Adrenal gland (tissue), 12 donors: ENCODE measurements around the gene ASPHD1. TPM values are rescaled to one million over a fixed set of nuclear protein-coding genes. Genes with fewer than 3 reads are reported as not detected.

Experiments
- DNase-seq, 7 donors: peaks; one replicate each; pipeline ENCODE4 v3.0.0-alpha.2; 2019 to 2020
- H3K27ac ChIP-seq, 5 donors: fragments of 200-600 bp; sonication (generic) in 4 of 5; 1 replicate in 3 of 5; 2 replicates in 2 of 5; pipeline versions ENCODE4 v1.5.1 to v1.8.0; 2016 to 2020; ENCODE audit warnings: mild to moderate bottlenecking in 1 of 5
- H3K27me3 ChIP-seq: fragments of 200-600 bp; 2 replicates; pipeline ENCODE4 v1.8.0; 2021
- H3K36me3 ChIP-seq, 2 donors: fragments of 200-600 bp; replicated peaks in 1 of 2; 1 replicate in 1 of 2; 2 replicates in 1 of 2; pipeline versions ENCODE4 v1.5.1 to v1.8.0; 2018 to 2022
- H3K4me1 ChIP-seq, 2 donors: fragments of 200-600 bp; replicated peaks in 1 of 2; 1 replicate in 1 of 2; 2 replicates in 1 of 2; pipeline versions ENCODE4 v1.5.1 to v1.8.0; 2018 to 2021
- H3K4me3 ChIP-seq, 4 donors: fragments of 200-600 bp; sonication (generic) in 3 of 4; one replicate each; pipeline ENCODE4 v1.5.1; 2016 to 2018
- H3K9me3 ChIP-seq, 3 donors: fragments of 200-600 bp; sonication (generic) in 1 of 3; replicated peaks in 1 of 3; 1 replicate in 2 of 3; 2 replicates in 1 of 3; pipeline versions ENCODE4 v1.5.1 to v1.8.0; 2016 to 2021
- POLR2A ChIP-seq, 2 donors: fragments of 450-650 bp; IDR thresholded peaks; one replicate each; pipeline ENCODE4 v1.6.1; 2017; ENCODE audit warnings: antibody characterized with exemption in 2 of 2, mild to moderate bottlenecking in 2 of 2, moderate library complexity in 1 of 2
- WGBS, 4 donors: extraction: QIAGEN DNeasy Blood & Tissue Kit in 2 of 4; methylation state at CpG; one replicate each; pipeline versions ENCODE4 v1.1.5 to v1.1.7; 2013 to 2017; 5-methylcytosine and 5-hydroxymethylcytosine counted together
- intact Hi-C, 2 donors: fragments of 100-400 bp; cut with DNase I; formaldehyde crosslinking; loops; one replicate each; pipeline versions ENCODE4 v1.14.1 to v1.15.0; 2022 to 2023
- polyA plus RNA-seq, 3 donors: library from polyadenylated mRNA; stranded (reverse); fragments of 200-250 nt in 2 of 3; fragments of 350-450 nt in 1 of 3; fragmentation: Illumina TruSeq in 1 of 3; extraction: RNeasy Lipid Tissue Mini Kit (QIAGEN cat#74804) in 1 of 3; gene quantifications; one replicate each; pipeline ENCODE4 v1.2.3, GENCODE V29; 2013 to 2014
- total RNA-seq, 9 donors: library from RNA; depleted of rRNA in 4 of 9; stranded (reverse); fragments of >200 nt in 4 of 9; fragments of 120-200 nt in 1 of 9; fragmentation: NEBNext Ultra II Directional in 1 of 9; extraction: Animal tissue kit (Norgen Biotek cat#: 25700) in 1 of 9; gene quantifications; one replicate each; pipeline versions ENCODE4 v1.1.0 to v1.2.4, GENCODE V29; 2013 to 2023
- TF ChIP-seq, protein P1 (sequence below), 6 experiments: fragments of 450-650 bp in 4 of 6; fragments of 200-600 bp in 2 of 6; sonication (generic) in 1 of 6; IDR thresholded peaks; 1 replicate in 5 of 6; 2 replicates in 1 of 6; pipeline versions ENCODE4 v1.5.1 to v1.8.0; 2016 to 2021; ENCODE audit warnings: antibody characterized with exemption in 6 of 6, mild to moderate bottlenecking in 2 of 6, moderate library complexity in 1 of 6
- donor health status: healthy with polysubstance abuse.
- donor health status: Bipolar disorder and iron deficiency.
- donor health status: DM: yes; HTN: yes; CAD: no.
- donor health status: DM: no; HTN: no; CAD: no.
- donor health status: DM: no; HTN: no; CAD: no.
- donor health status: DM: yes; HTN: yes; CAD: no.

The ASPHD1 gene
- total and polyA plus RNA-seq, 12 donors, result 0.34 to 15.8 (median 4.4) TPM

GRCh38 chr16:29896841-29897240, 3.4 kb upstream of the ASPHD1 start:
- Histone ChIP-seq H3K4me1 (peaks cover 10 to 14% of the 10 kb centered on the region in 2 donors), H3K9me3 (no peaks in the 10 kb centered on the region), H3K4me3 (no peak overlapping the region), H3K27ac (no peak overlapping the region), H3K36me3 (no peaks in the 10 kb centered on the region), H3K27me3 (no peaks in the 10 kb centered on the region)
- 48 to 53% (median 50%) methylated on average over 8 to 15 of the region's 15 CpGs for WGBS, 4 donors
- no peak for DNase-seq
- TF ChIP-seq, protein P1, sequence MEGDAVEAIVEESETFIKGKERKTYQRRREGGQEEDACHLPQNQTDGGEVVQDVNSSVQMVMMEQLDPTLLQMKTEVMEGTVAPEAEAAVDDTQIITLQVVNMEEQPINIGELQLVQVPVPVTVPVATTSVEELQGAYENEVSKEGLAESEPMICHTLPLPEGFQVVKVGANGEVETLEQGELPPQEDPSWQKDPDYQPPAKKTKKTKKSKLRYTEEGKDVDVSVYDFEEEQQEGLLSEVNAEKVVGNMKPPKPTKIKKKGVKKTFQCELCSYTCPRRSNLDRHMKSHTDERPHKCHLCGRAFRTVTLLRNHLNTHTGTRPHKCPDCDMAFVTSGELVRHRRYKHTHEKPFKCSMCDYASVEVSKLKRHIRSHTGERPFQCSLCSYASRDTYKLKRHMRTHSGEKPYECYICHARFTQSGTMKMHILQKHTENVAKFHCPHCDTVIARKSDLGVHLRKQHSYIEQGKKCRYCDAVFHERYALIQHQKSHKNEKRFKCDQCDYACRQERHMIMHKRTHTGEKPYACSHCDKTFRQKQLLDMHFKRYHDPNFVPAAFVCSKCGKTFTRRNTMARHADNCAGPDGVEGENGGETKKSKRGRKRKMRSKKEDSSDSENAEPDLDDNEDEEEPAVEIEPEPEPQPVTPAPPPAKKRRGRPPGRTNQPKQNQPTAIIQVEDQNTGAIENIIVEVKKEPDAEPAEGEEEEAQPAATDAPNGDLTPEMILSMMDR (IDR thresholded peaks at IDR 0.05), result no peak
- TF ChIP-seq POLR2A (IDR thresholded peaks at IDR 0.05), result no peak
- intact Hi-C loops, result no loop called here

- Histone ChIP-seq H3K4me1 (peaks cover 10 to 14% of the 10 kb centered on the region in 2 donors), H3K4me3 (no peak overlapping the region), H3K9me3 (no peaks in the 10 kb centered on the region), H3K27ac (no peak overlapping the region), H3K27me3 (no peaks in the 10 kb centered on the region), H3K36me3 (no peaks in the 10 kb centered on the region)
- intact Hi-C loops, result no loop called here
- no peak for DNase-seq
- 54 to 73% (median 64%) methylated on average over 4 of the region's 4 CpGs for WGBS, 4 donors
- TF ChIP-seq POLR2A (IDR thresholded peaks at IDR 0.05), result no peak
- TF ChIP-seq, protein P1 (IDR thresholded peaks at IDR 0.05), result no peak
Measured at GRCh38 chr16:29897333-29897732, 3.0 kb upstream of the ASPHD1 start.

- H3K27me3 ChIP-seq, result no peaks in the 10 kb centered on the region
- peak overlapping the region in 1 of 5 donors; percentile 78 for H3K27ac ChIP-seq
- H3K4me1 ChIP-seq, result peaks cover 10 to 14% of the 10 kb centered on the region in 2 donors
- TF ChIP-seq POLR2A (IDR thresholded peaks at IDR 0.05), result no peak
- TF ChIP-seq, protein P1 (IDR thresholded peaks at IDR 0.05), result no peak
- DNase-seq, result no peak
- intact Hi-C loops, result no loop called here
- no peaks in the 10 kb centered on the region for H3K9me3 ChIP-seq
- 23 to 36% (median 31%) methylated on average over 9 of the region's 9 CpGs for WGBS, 4 donors
- no peaks in the 10 kb centered on the region for H3K36me3 ChIP-seq
- H3K4me3 ChIP-seq, result no peak overlapping the region
Measured at GRCh38 chr16:29898135-29898803, 2.0 kb upstream of the ASPHD1 start.

GRCh38 chr16:29898804-29899515, 1.3 kb upstream of the ASPHD1 start:
- 0 to 3% (median 1%) methylated on average over 13 to 25 of the region's 25 CpGs for WGBS, 4 donors
- H3K36me3 ChIP-seq, result no peaks in the 10 kb centered on the region
- intact Hi-C loops, result no loop called here
- peak in 2 of 7 donors; percentile 44 to 65 for DNase-seq
- H3K27me3 ChIP-seq, result no peaks in the 10 kb centered on the region
- no peaks in the 10 kb centered on the region for H3K9me3 ChIP-seq
- peak overlapping the region in 3 of 5 donors; percentile 21 to 78 (median 47) for H3K27ac ChIP-seq
- no peak for TF ChIP-seq POLR2A (IDR thresholded peaks at IDR 0.05)
- TF ChIP-seq, protein P1 (IDR thresholded peaks at IDR 0.05), result no peak
- H3K4me1 ChIP-seq, result peaks cover 10 to 14% of the 10 kb centered on the region in 2 donors
- peak overlapping the region in 2 of 4 donors; percentile 16 to 79 for H3K4me3 ChIP-seq
